Esophagus squamous epithelium (tissue), 5 donors: ENCODE measurements around the gene RIC8B. TPM values are rescaled to one million over a fixed set of nuclear protein-coding genes. Genes with fewer than 3 reads are reported as not detected.

Experiments used
- DNase-seq: peaks from one replicate; lab custom pipeline; 2025; lab: John Stamatoyannopoulos, UW
- H3K27ac ChIP-seq, 4 donors: fragments of 200-600 bp; sonication (generic); one replicate each; pipeline ENCODE4 v1.5.1; 2016 to 2019; ENCODE audit warnings: mild to moderate bottlenecking in 1 of 4
- H3K27me3 ChIP-seq, 4 donors: fragments of 200-600 bp; sonication (generic); 1 replicate in 3 of 4; 2 replicates in 1 of 4; pipeline versions ENCODE4 v1.5.1 to v1.6.0; 2017 to 2021; ENCODE audit warnings: antibody characterized with exemption in 1 of 4
- H3K36me3 ChIP-seq, 3 donors: fragments of 200-600 bp; sonication (generic); one replicate each; pipeline ENCODE4 v1.5.1; 2016 to 2019
- H3K4me1 ChIP-seq, 3 donors: fragments of 200-600 bp; sonication (generic); one replicate each; pipeline ENCODE4 v1.5.1; 2017 to 2019
- H3K4me3 ChIP-seq, 4 donors: fragments of 200-600 bp; sonication (generic); 1 replicate in 3 of 4; 2 replicates in 1 of 4; pipeline ENCODE4 v1.5.1; 2016 to 2019; ENCODE audit warnings: mild to moderate bottlenecking in 2 of 4, moderate library complexity in 1 of 4
- H3K9me3 ChIP-seq, 3 donors: fragments of 200-600 bp; sonication (generic); one replicate each; pipeline ENCODE4 v1.5.1; 2016 to 2019
- CTCF ChIP-seq, 6 experiments: fragments of 450-650 bp in 4 of 6; fragments of 200-600 bp in 2 of 6; sonication (generic) in 2 of 6; IDR thresholded peaks; one replicate each; pipeline ENCODE4 v1.5.1; 2016 to 2019; ENCODE audit warnings: antibody characterized with exemption in 6 of 6, mild to moderate bottlenecking in 4 of 6, moderate library complexity in 4 of 6
- POLR2A ChIP-seq, 4 donors: fragments of 450-650 bp; IDR thresholded peaks; one replicate each; pipeline ENCODE4 v1.6.1; 2017; ENCODE audit warnings: antibody characterized with exemption in 4 of 4, mild to moderate bottlenecking in 4 of 4, moderate library complexity in 3 of 4
- WGBS, 2 donors: methylation state at CpG; one replicate each; pipeline ENCODE4 v1.1.5; 2018; 5-methylcytosine and 5-hydroxymethylcytosine counted together
- intact Hi-C: fragments of 100-400 bp; cut with DNase I; formaldehyde crosslinking; loops from one replicate; pipeline ENCODE4 v1.15.0; 2022
- total RNA-seq, 4 donors: library from RNA; depleted of rRNA; stranded (reverse); fragments of >200 nt; gene quantifications; one replicate each; pipeline ENCODE4 v1.1.0, GENCODE V29; 2016
- donor health status: DM: yes; HTN: yes; CAD: no.

The RIC8B gene
- total RNA-seq, 4 donors from 2014 or later, result 2.7 to 7.3 (median 5.0) TPM

DNA sequence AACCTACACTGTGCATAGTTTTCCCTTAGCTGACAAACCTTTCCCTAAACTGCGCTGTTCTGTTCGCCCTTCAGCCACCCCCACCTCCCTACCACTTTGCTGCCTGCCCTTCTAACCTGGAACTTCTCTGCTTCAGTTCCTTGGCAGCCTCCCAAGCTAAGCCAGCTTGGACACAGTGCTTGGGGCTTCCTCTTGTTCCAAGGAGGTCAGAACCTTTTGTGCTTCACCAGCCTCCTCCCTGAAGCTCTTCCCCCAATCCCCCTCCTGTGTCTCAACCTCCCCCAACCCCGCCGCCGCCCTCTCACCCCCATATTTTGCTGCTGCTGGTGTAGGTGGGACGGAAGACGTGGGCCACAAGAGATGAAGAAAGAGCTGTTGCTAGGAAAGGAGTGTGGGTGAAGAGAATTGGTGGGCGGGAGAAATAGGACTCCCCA, 8.1 kb upstream of the RIC8B start:
- TF ChIP-seq CTCF (IDR thresholded peaks at IDR 0.05) (no peak), POLR2A (IDR thresholded peaks at IDR 0.05) (no peak)
- Histone ChIP-seq H3K4me1 (no peaks in the 10 kb centered on the region), H3K27ac (no peak overlapping the region), H3K4me3 (no peak overlapping the region), H3K9me3 (no peaks in the 10 kb centered on the region), H3K36me3 (no peaks in the 10 kb centered on the region), H3K27me3 (peaks cover 0 to 56% (median 0%) of the 10 kb centered on the region in 4 donors)
- intact Hi-C loops, result no loop called here
- no peak for DNase-seq
- WGBS, 2 donors, result 73 to 75% methylated on average over 2 to 6 of the region's 8 CpGs

DNA sequence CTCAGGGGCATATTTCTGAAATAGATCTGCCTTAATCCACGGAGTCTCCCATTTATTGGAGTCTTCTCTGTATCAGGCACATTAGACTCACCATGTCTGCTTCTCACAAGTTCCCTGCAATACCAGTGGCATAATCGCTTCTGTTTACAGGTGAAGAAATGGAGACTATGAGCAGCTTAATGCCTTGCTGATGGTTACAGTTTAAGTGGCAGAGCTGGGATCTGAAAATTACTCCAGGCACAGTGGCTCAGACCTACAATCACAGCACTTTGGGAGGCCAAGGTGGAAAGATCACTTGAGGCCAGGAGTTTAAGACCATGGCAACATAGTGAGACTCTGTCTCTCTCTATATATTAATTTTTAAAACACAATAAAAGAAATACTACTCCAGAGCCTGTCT, 7.3 kb upstream of the RIC8B start:
- Histone ChIP-seq H3K36me3 (no peaks in the 10 kb centered on the region), H3K4me3 (no peak overlapping the region), H3K27ac (no peak overlapping the region), H3K27me3 (peaks cover 0 to 56% (median 0%) of the 10 kb centered on the region in 4 donors), H3K4me1 (no peaks in the 10 kb centered on the region), H3K9me3 (no peaks in the 10 kb centered on the region)
- 75 to 82% methylated on average over 2 of the region's 2 CpGs for WGBS, 2 donors
- TF ChIP-seq POLR2A (IDR thresholded peaks at IDR 0.05) (no peak), CTCF (IDR thresholded peaks at IDR 0.05) (no peak)
- DNase-seq, result no peak
- intact Hi-C loops, result no loop called here

DNA sequence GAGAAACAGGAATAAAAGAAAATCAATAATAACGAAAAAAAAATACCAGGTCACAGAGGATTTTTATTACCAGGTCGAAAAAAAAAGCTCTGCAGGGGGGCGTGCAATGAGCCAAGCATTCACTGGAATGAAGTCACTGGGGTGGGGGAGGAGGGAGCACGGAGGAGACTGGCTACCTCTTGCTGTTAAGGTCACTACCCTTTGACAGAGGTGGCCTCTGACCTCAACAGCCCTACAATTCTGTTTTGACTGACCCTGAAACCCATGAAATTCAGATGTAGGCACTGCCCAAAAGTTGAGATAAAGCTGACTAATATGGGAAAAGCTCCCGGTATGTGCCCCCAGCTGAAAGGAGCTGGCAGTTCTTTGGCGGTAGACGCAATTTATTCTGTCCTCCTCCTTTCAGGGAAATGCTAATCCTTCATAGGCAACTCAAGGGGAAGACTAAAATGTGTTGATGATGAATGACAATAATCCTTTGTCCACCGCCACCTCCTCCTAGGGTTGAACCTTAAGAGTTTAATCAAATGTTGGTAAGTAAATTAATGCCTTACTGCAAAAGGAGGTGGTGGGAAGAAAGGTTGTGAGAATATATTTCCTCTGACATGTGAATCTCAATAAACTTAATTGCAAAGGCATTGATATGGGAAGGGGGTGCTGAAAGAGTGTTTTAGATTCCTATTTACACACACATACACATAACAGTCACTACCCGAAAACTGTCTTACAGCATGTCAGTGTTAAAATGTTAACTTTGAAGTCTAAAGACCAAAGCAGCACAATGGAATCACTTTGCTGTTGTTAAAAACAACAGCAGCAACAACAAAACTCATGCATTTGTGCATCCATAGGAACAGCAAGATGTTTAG, 6.3 kb upstream of the RIC8B start:
- 59 to 65% methylated on average over 9 of the region's 9 CpGs for WGBS, 2 donors
- no peak for DNase-seq
- no peaks in the 10 kb centered on the region for H3K36me3 ChIP-seq
- H3K4me1 ChIP-seq, result peaks cover 0 to under 1% (median 0%) of the 10 kb centered on the region in 3 donors
- H3K27me3 ChIP-seq, result peaks cover 0 to 56% (median 0%) of the 10 kb centered on the region in 4 donors
- H3K27ac ChIP-seq, result no peak overlapping the region
- intact Hi-C loops, result no loop called here
- H3K4me3 ChIP-seq, result no peak overlapping the region
- no peaks in the 10 kb centered on the region for H3K9me3 ChIP-seq
- TF ChIP-seq CTCF (IDR thresholded peaks at IDR 0.05) (no peak), POLR2A (IDR thresholded peaks at IDR 0.05) (no peak)

DNA sequence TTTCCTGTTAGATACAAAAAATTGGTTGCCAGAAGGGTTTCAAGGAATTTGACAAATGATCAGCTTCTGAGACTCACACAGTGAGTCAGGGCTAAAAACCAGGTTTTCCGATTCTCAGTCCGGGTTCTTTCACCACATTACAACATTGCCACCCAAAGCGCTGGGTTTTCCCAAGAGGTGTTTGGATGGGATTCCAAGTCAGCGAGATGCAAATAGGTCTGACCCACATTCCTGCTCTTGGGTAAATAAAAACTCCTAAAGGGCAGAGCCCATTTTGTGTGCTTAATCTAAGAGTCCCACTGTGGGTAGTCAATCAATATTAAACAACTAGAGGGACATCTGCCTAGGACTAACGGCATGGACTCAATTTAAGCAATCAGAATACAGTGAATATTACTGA, 5.4 kb upstream of the RIC8B start:
- H3K4me3 ChIP-seq, result no peak overlapping the region
- WGBS, 2 donors, result 30 to 34% methylated on average over 5 of the region's 5 CpGs
- TF ChIP-seq CTCF (IDR thresholded peaks at IDR 0.05), result no peak
- TF ChIP-seq POLR2A (IDR thresholded peaks at IDR 0.05), result no peak
- no peak overlapping the region for H3K27ac ChIP-seq
- H3K27me3 ChIP-seq, result peaks cover 0 to 56% (median 0%) of the 10 kb centered on the region in 4 donors
- H3K4me1 ChIP-seq, result peaks cover 0 to 7% (median 0%) of the 10 kb centered on the region in 3 donors
- DNase-seq, result no peak
- intact Hi-C loops, result no loop called here
- H3K36me3 ChIP-seq, result no peaks in the 10 kb centered on the region
- H3K9me3 ChIP-seq, result no peaks in the 10 kb centered on the region

DNA sequence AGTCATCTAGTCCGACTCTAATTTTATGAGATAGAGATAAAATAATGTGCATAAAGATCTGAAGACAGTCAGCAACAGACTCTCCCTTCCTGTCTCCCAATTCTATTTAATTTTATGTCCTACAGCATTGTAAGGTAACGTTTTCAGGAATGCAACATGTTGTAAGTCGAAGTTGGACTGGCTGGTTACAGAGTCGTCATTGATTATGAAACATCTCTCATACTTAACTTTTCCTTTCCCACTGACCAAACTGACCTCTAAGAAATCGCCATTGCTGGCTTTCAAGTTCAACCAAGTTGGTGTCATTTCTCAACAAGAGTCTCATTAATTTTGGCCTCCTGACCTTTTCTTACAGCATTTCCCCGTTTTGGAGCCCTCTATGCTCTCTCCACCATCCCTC, 4.9 kb upstream of the RIC8B start:
- peaks cover 0 to 56% (median 0%) of the 10 kb centered on the region in 4 donors for H3K27me3 ChIP-seq
- TF ChIP-seq POLR2A (IDR thresholded peaks at IDR 0.05) (no peak), CTCF (IDR thresholded peaks at IDR 0.05) (no peak)
- H3K9me3 ChIP-seq, result no peaks in the 10 kb centered on the region
- 62 to 66% methylated on average over 6 of the region's 6 CpGs for WGBS, 2 donors
- DNase-seq, result no peak
- H3K27ac ChIP-seq, result no peak overlapping the region
- no peak overlapping the region for H3K4me3 ChIP-seq
- no peaks in the 10 kb centered on the region for H3K36me3 ChIP-seq
- intact Hi-C loops, result no loop called here
- H3K4me1 ChIP-seq, result peaks cover 0 to 7% (median 0%) of the 10 kb centered on the region in 3 donors
